GM12865 (cell line): Measurements from ENCODE around the gene ARHGAP44.

ENCODE experiments used
- DNase-seq: peaks from one replicate; pipeline ENCODE4 v3.0.0; 2010; ENCODE audit warnings: low read depth
- H3K4me3 ChIP-seq: 2 replicates; pipeline ENCODE4 v1.5.1; 2011; ENCODE audit warnings: mild to moderate bottlenecking, low read depth, low read length, control low read depth
- TF ChIP-seq, protein P1 (sequence below): IDR thresholded peaks from 2 replicates; pipeline ENCODE4 v1.5.1; 2011; ENCODE audit warnings: low read length, control low read depth, low read depth, inconsistent platforms; ENCODE audit not compliant: insufficient read depth; ENCODE audit errors: missing control alignments

The ARHGAP44 gene

DNA sequence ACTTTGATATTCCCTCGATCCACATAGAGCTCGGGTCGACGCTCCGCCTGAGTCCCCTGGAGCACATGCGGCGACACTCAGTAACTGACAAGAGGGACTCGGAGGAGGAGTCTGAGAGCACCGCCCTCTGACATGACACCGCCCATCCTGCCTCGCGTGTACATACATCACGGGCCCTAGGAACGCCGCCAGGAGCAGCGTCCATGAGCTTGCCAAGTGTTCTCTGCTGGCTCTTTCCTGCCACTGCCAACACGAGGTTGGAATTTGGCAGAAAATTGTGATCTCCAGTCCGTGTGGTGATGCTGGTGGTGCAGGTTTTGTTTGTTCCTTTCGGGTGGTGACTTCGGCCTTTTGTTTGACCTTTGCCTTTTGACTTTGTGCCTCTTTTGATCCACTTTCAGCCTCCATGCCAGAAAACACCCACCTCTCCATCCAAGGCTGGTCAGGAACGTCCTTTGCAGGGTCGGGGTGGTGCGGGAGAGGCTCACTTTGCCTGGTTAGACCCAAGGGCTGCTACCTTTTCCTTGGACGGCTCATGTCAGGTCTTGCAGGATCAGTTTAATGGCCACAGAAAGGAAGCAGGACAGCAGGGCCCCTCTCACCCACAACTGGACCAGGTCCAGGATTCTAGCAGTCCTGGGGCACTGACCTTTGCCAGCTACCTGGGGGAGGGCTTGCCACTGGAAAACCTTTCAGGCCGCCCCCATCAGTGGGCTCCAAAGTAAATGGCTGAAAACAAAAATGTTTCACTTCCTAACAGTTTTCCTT, 200.9 kb downstream of the ARHGAP44 start:
- no peak overlapping the region for H3K4me3 ChIP-seq
- TF ChIP-seq, protein P1, sequence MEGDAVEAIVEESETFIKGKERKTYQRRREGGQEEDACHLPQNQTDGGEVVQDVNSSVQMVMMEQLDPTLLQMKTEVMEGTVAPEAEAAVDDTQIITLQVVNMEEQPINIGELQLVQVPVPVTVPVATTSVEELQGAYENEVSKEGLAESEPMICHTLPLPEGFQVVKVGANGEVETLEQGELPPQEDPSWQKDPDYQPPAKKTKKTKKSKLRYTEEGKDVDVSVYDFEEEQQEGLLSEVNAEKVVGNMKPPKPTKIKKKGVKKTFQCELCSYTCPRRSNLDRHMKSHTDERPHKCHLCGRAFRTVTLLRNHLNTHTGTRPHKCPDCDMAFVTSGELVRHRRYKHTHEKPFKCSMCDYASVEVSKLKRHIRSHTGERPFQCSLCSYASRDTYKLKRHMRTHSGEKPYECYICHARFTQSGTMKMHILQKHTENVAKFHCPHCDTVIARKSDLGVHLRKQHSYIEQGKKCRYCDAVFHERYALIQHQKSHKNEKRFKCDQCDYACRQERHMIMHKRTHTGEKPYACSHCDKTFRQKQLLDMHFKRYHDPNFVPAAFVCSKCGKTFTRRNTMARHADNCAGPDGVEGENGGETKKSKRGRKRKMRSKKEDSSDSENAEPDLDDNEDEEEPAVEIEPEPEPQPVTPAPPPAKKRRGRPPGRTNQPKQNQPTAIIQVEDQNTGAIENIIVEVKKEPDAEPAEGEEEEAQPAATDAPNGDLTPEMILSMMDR, result no peak
- DNase-seq, result no peak

DNA sequence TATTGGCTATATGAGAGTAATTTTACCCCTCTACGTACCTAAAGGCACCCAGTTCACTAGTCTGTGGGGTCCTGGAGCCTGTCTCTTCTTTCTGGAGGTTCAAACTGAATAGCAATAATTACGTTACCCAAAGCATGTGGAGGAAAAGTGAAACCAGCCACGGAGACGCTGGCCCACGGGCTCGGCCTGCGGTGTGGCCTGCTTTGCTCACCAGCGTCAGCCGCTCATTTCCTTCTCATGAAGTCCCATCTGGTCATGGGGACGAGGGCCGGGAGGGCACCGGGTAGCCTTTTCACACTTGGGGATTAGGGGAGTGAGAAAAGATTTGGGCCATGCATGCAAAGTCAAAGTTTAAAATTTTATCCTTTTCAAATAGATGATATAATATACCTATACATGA, 201.6 kb downstream of the ARHGAP44 start:
- TF ChIP-seq, protein P1, result no peak
- no peak for DNase-seq

DNA sequence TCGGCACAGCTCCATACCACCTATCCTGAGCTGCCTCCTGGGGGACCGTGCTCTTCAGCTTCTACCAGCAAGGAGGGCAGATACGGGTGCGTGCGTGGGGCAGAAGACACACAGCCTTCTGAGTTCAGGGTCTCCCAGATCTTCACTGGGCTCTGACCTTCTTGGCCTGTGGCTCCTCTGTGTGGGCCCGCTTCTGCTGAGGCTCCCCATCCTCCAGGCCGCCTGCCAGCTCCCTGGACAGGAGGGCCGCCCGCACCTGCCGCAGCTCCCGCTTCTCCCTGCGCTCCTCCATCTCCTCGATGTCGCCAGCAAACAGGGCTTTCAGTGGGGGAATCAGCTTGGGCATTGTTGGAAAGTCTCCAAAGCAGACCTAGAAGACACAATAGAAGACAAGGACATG, 203.4 kb downstream of the ARHGAP44 start:
- no peak overlapping the region for H3K4me3 ChIP-seq
- TF ChIP-seq, protein P1, result no peak
- no peak for DNase-seq

More for the DNA sequence above, 201.6 kb downstream of the ARHGAP44 start:
- no peak overlapping the region for H3K4me3 ChIP-seq

DNA sequence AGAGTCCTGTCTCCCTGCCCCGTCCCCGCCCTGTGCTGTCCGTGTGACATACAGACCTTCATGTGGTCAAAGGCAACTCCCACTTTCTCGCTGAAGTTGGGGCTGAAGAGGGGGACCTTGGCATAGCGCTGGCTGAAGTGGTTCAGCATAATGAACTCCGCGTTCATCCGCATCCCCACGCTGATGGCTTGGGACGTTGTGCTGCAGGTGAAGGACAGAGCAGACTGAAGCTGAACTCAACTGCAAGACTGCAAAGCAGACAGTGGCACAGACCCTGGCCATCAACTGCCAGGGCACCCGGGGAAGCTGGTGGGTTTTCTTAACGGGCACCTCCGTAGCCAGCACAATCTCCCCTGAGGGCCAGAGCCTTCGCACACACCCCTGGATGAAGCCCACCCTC, 204.3 kb downstream of the ARHGAP44 start:
- no peak for DNase-seq
- no peak overlapping the region for H3K4me3 ChIP-seq
- TF ChIP-seq, protein P1, result no peak

DNA sequence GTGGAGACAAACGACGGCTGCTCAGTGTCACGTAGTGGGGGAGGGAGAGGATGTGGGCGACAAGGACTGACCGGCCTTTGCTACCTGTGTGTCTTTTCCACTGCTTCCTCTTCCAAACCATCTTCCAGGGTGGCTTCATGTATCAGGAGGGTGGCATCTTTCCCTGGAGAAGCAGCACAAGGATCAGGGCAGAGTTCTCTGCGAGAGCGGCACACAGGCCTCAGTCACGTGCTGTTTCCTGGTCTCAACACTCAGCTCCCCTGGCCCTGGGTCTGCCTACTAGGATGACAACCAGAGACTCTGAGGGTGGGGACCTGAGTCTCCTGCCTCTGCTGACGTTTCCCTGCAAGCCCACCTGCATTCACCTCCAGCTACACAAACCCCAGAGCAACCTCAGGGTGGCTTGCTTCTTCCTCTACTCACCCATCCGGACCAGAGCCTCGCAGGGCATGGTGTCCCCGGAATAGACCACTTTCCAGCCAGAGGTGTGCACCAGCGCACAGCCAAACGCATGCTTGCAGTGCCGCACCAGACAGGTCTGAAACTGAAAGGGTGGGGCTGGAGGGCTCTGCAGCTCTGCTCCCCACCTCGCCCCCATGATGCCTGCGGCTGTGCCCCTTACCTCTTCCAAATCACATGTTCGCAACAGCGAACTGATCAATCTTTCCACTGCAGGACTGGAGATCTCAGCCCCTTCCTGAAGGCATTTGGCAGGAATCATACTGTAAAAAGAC, 205.2 kb downstream of the ARHGAP44 start:
- TF ChIP-seq, protein P1, result no peak
- H3K4me3 ChIP-seq, result no peak overlapping the region
- DNase-seq, result no peak

DNA sequence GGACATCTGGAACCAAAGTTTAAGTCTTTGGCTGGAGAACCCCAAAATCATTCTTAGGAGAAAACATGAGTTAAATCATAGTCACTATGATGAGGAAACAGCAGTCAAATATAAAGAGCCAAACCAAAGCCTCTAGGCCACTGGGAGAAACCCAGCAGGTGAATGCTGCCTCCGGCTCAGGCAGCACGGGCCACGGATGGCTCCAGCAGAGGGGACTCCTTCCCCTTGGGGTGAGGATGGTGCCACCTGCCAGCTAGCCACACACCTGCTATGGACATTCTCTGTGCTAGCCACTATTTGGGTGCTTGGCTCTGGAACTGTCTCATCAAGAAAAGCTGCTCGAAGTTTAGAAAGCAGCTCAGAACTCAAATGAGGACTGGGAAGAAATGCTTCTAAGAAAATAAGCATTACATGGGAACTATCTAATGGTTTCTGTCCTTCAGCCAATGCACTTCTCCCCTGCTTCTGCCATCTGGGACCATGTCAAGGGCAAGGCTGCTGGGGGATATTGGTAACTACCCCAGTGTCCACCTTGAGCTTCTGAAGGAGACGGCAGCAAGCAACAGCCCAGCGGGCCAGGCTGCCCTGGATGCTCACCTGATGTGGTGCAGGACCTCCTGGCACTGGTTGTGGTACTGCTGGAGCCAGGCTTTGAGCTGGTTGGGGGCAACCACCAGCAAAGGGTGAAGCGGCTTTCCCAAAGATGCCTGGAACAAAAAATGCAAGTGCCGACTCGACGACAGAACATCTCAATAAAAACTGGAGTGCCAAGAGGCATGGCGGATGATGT, 206.0 kb downstream of the ARHGAP44 start:
- TF ChIP-seq, protein P1, result no peak
- H3K4me3 ChIP-seq, result no peak overlapping the region
- DNase-seq, result no peak
